Karpas-422 (cell line): ENCODE data around the gene SMIM38. TPM values are rescaled to one million over a fixed set of nuclear protein-coding genes. Genes with fewer than 3 reads are reported as not detected.

ENCODE experiments used
- DNase-seq: peaks from one replicate; pipeline ENCODE4 v3.0.0-alpha.2; 2015
- H2AFZ ChIP-seq: fragments of 200-600 bp; sonication (generic); 2 replicates; pipeline ENCODE4 v1.6.1; 2014; ENCODE audit warnings: antibody characterized with exemption, low read length, mixed read lengths
- H3K27ac ChIP-seq: fragments of 200-600 bp; sonication (generic); 2 replicates; pipeline ENCODE4 v1.5.1; 2014; ENCODE audit warnings: mild to moderate bottlenecking, low read length, moderate library complexity
- H3K27me3 ChIP-seq: fragments of 200-600 bp; sonication (generic); 2 replicates; pipeline ENCODE4 v1.6.1; 2014; ENCODE audit warnings: low read length, mixed read lengths
- H3K36me3 ChIP-seq: fragments of 200-600 bp; sonication (generic); 2 replicates; pipeline ENCODE4 v1.6.1; 2014; ENCODE audit warnings: low read length, mixed read lengths; ENCODE audit not compliant: insufficient read depth
- H3K4me1 ChIP-seq: fragments of 200-600 bp; sonication (generic); 2 replicates; pipeline ENCODE4 v1.6.1; 2014; ENCODE audit warnings: mild to moderate bottlenecking, low read length, mixed read lengths
- H3K4me2 ChIP-seq: fragments of 200-600 bp; sonication (generic); 2 replicates; pipeline ENCODE4 v1.6.1; 2014; ENCODE audit warnings: low read length, low read depth, mild to moderate bottlenecking; ENCODE audit not compliant: poor library complexity, severe bottlenecking
- H3K4me3 ChIP-seq: fragments of 200-600 bp; sonication (generic); 2 replicates; pipeline ENCODE4 v1.5.1; 2014; ENCODE audit warnings: mild to moderate bottlenecking, antibody characterized with exemption, low read length, mixed read lengths
- H3K79me2 ChIP-seq: fragments of 200-600 bp; sonication (generic); 2 replicates; pipeline ENCODE4 v1.6.1; 2014; ENCODE audit warnings: mild to moderate bottlenecking, low read length, mixed read lengths
- H3K9ac ChIP-seq: fragments of 200-600 bp; sonication (generic); 2 replicates; pipeline ENCODE4 v1.6.0; 2014; ENCODE audit warnings: low read length
- H3K9me2 ChIP-seq: fragments of 200-600 bp; sonication (generic), shearing (Covaris generic); replicated peaks from 2 replicates; pipeline ENCODE4 v1.6.0; 2014; ENCODE audit warnings: mild to moderate bottlenecking, low read length, moderate library complexity; ENCODE audit not compliant: insufficient read depth
- H3K9me3 ChIP-seq: fragments of 300-700, 200-600 bp; sonication (generic); 2 replicates; pipeline ENCODE4 v1.6.1; 2014; ENCODE audit warnings: low read length, mixed read lengths
- H4K20me1 ChIP-seq: fragments of 200-600 bp; sonication (generic); 2 replicates; pipeline ENCODE4 v1.6.1; 2014; ENCODE audit warnings: mild to moderate bottlenecking, antibody characterized with exemption, low read length, low read depth; ENCODE audit not compliant: insufficient read depth
- total RNA-seq: library from RNA; depleted of rRNA; stranded (reverse); fragments of >200 nt; shearing (Covaris generic); gene quantifications from 2 replicates; pipeline ENCODE4 v1.2.3, GENCODE V29; 2014; ENCODE audit warnings: low replicate concordance

The SMIM38 gene
- total RNA-seq, 1 experiment from 2014 or later, result not detected

GRCh38 chr11:69119190-69119589, 36.5 kb upstream of the SMIM38 start:
- Histone ChIP-seq H3K27ac (no peak overlapping the region), H2AFZ (no peak overlapping the region), H3K79me2 (no peaks in the 10 kb centered on the region), H3K9me3 (no peaks in the 10 kb centered on the region), H3K4me1 (no peaks in the 10 kb centered on the region), H3K9ac (no peak overlapping the region), H3K9me2 (no peaks in the 10 kb centered on the region), H4K20me1 (no peaks in the 10 kb centered on the region), H3K4me2 (no peak overlapping the region), H3K27me3 (no peaks in the 10 kb centered on the region), H3K36me3 (no peaks in the 10 kb centered on the region), H3K4me3 (no peak overlapping the region)
- no peak for DNase-seq

DNA sequence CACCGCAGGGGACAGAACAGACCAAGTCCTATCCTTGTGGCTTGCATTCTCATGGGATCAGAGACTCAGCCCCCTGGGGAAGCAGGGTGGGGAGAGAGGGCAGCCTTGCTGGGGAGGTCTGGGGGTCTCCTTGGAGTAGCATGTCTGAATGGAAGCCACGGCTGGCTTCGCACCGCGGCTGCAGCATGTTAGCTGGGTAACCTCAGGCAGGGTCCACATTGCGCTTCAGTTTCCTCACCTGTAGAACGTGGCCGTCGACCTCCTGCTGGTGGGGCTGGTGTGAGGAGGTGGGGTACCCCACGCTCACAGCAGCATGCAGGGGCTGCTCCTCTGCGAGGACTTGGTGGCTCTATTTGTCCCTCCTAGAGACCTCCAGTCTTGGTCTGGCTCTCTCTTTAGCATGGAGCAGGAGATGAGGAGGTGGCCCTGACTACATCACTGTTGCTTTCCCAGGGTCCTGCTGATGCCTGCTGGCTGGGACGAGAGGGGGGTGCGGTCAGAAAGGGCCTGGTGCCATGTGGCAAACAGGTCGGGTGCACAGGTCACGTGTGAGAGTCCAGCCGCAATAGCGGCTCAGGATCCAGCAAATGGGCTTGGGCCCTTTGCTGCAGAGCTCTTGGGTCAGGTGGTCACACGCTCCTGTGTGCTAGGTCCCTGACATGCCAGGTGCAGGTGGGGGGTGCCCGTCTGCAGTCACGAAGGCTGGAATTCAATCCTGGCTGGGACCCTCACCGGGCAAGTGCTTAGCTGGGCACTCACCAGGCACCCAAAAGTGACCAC, 35.4 kb upstream of the SMIM38 start:
- DNase-seq, result no peak
- Histone ChIP-seq H3K4me2 (no peak overlapping the region), H4K20me1 (no peaks in the 10 kb centered on the region), H3K9ac (no peak overlapping the region), H3K27me3 (no peaks in the 10 kb centered on the region), H3K36me3 (no peaks in the 10 kb centered on the region), H3K4me1 (no peaks in the 10 kb centered on the region), H3K79me2 (no peaks in the 10 kb centered on the region), H3K27ac (no peak overlapping the region), H2AFZ (no peak overlapping the region), H3K9me2 (no peaks in the 10 kb centered on the region), H3K9me3 (no peaks in the 10 kb centered on the region), H3K4me3 (no peak overlapping the region)

DNA sequence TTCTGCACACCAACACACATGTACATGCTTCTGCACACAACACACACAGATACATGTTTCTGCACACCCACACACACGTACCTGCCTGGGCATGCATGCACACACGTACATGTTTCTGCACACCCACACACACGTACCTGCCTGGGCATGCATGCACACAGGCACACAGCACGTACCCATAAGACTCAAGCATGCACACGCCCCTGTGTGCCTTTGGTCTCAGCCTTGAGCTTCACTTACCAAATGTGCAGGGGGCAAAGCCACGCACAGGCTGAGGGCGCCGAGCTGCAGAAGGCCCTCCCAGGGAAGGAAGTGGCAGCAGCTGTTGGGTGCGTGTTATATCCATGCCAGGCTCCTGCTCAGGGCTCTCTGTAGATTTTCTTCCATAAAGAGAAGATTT, 34.7 kb upstream of the SMIM38 start:
- H2AFZ ChIP-seq, result no peak overlapping the region

DNA sequence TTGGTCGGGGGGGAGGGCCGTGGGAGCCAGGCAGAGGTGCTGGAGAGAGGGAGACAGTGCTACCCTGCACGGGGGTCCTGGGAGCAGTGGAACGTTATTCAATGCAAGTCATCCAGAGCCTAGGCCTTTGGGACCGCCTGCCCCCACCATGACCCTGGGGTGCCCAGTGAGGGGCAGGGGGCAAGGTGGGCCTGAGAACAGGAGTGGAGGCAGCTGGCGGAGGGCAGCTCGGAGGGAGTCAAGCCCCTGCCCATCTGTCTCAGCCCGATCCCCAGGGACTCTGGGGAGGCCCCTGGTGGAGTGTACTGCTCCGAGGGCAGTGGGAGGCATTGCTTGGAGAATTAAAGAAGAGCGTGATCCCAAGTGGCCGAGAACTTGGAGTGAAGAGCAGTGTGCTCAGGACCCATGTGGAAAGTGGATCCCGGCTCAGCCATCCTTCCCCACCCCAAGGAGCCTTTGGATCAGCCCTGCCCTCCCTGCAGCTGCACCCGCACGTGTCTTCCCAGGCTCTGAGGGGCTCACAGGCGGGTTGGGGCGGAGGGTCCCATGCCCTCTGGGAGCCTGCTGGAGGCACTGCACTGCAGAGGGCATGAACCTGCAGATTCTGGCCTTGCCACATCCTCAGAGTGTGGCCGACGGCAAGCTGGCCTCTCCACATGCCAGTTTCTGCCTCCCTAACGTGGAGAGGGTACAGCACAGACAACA, 34.0 kb upstream of the SMIM38 start:
- no peak overlapping the region for H3K27ac ChIP-seq
- H3K4me1 ChIP-seq, result no peaks in the 10 kb centered on the region
- no peaks in the 10 kb centered on the region for H4K20me1 ChIP-seq
- H2AFZ ChIP-seq, result no peak overlapping the region
- DNase-seq, result no peak
- no peak overlapping the region for H3K4me3 ChIP-seq
- H3K27me3 ChIP-seq, result no peaks in the 10 kb centered on the region
- no peaks in the 10 kb centered on the region for H3K9me2 ChIP-seq
- no peaks in the 10 kb centered on the region for H3K9me3 ChIP-seq
- no peaks in the 10 kb centered on the region for H3K36me3 ChIP-seq
- no peak overlapping the region for H3K4me2 ChIP-seq
- no peak overlapping the region for H3K9ac ChIP-seq
- H3K79me2 ChIP-seq, result no peaks in the 10 kb centered on the region

More for the DNA sequence above, 34.7 kb upstream of the SMIM38 start:
- H3K36me3 ChIP-seq, result no peaks in the 10 kb centered on the region
- no peaks in the 10 kb centered on the region for H3K79me2 ChIP-seq
- no peak overlapping the region for H3K4me3 ChIP-seq
- no peaks in the 10 kb centered on the region for H3K9me2 ChIP-seq
- no peak for DNase-seq
- H3K4me2 ChIP-seq, result no peak overlapping the region
- no peaks in the 10 kb centered on the region for H3K9me3 ChIP-seq
- H3K27ac ChIP-seq, result no peak overlapping the region
- H4K20me1 ChIP-seq, result no peaks in the 10 kb centered on the region
- no peak overlapping the region for H3K9ac ChIP-seq
- no peaks in the 10 kb centered on the region for H3K27me3 ChIP-seq
- no peaks in the 10 kb centered on the region for H3K4me1 ChIP-seq

GRCh38 chr11:69122326-69122629, 33.5 kb upstream of the SMIM38 start:
- Histone ChIP-seq H3K4me1 (no peaks in the 10 kb centered on the region), H3K79me2 (no peaks in the 10 kb centered on the region), H3K9ac (no peak overlapping the region), H3K4me3 (no peak overlapping the region), H3K9me3 (no peaks in the 10 kb centered on the region), H2AFZ (no peak overlapping the region), H3K27ac (no peak overlapping the region), H4K20me1 (no peaks in the 10 kb centered on the region), H3K36me3 (no peaks in the 10 kb centered on the region), H3K9me2 (no peaks in the 10 kb centered on the region), H3K4me2 (no peak overlapping the region), H3K27me3 (no peaks in the 10 kb centered on the region)
- no peak for DNase-seq

DNA sequence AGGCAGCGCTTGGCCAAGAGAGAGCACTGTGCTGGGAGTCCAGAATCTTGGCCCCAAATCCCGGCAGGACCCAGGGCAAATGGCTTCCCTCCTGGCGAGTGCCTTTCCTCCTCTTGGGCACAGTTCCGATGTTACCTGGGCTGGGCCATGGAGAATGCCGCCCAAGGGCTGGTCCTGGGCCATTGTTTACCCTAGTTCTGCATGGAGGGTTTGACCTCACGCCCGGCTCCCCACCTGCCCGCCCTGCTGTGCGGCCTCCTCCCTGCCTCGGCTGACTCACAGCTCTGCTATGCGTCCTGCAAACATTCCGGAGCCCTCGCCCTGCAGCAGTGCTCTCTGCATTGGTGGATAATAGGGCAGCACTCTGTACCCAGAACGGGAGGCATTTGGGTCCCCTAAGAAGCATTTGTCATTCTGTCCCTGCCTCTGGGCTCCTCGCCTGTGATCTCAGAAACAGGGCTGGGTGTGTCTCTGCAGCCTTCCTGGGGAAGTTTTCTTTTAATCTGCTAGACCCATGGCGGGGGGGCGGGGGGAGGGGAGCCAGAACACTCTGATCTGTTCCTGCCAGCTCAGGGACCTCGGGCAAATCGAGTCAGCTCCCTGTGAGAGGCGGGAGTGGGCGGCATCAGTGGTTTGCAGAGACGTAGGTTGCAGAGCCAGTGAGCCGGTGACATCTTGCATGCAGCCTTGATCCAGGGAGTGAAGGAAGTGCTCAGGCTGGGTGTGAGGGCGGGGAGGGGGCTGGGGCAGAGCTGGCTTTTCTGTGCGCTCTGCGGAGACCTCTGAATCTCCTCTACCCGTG, 32.9 kb upstream of the SMIM38 start:
- H2AFZ ChIP-seq, result no peak overlapping the region
- no peaks in the 10 kb centered on the region for H3K79me2 ChIP-seq
- H3K4me1 ChIP-seq, result no peaks in the 10 kb centered on the region
- no peaks in the 10 kb centered on the region for H3K27me3 ChIP-seq
- H3K9me2 ChIP-seq, result no peaks in the 10 kb centered on the region
- H3K27ac ChIP-seq, result no peak overlapping the region
- H3K36me3 ChIP-seq, result no peaks in the 10 kb centered on the region
- DNase-seq, result no peak
- no peak overlapping the region for H3K4me2 ChIP-seq
- no peaks in the 10 kb centered on the region for H4K20me1 ChIP-seq
- no peak overlapping the region for H3K9ac ChIP-seq
- no peak overlapping the region for H3K4me3 ChIP-seq
- H3K9me3 ChIP-seq, result no peaks in the 10 kb centered on the region

DNA sequence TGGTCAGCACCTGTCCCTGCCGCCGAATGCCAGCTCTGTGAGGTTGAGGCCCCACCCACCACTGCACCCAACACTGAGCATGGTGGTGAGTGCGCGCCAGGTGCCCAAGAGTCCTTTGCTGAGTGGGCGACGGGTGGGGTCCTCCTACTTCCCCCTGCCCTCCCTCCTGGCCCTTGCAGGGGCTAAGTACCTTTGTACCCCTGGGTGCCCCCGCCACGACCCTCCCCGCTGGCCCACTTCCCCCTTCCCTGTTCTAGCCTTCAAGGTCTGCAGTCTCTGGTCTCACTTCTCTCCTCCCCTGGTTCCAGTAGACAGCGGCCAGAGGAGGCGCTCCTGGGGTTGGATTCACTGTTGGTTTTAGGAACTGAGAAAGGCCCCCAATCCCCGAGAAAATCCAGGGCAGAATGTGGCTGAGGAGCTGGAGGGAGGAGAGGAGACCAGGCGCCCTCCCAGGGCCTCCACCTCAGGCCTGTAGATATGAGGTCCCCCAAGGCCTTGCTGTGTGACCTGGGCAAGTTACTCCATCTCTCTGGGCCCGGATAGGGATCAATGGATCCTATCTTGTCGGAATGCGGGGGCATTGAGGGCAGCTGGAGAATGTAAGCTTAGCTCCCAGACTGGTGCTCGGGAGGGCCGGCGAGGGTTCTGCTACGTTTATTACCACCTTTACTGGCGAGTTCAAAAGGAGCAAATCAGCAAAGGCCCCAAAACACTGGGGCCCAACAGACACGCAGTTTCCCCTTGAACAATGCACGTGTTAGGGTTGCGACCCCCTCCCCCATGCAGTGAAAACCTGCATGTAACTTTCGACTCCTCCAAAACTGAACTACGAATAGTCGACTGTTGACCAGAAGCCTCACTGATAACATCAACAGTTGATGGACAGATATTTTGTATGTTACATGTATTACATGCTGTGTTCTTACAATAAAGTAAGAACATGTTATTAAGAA, 31.9 kb upstream of the SMIM38 start:
- no peak overlapping the region for H3K27ac ChIP-seq
- H3K4me2 ChIP-seq, result no peak overlapping the region
- no peak overlapping the region for H2AFZ ChIP-seq
- no peaks in the 10 kb centered on the region for H3K9me2 ChIP-seq
- H3K9me3 ChIP-seq, result no peaks in the 10 kb centered on the region
- H3K79me2 ChIP-seq, result no peaks in the 10 kb centered on the region
- H4K20me1 ChIP-seq, result no peaks in the 10 kb centered on the region
- no peak overlapping the region for H3K9ac ChIP-seq
- H3K27me3 ChIP-seq, result no peaks in the 10 kb centered on the region
- no peak for DNase-seq
- no peak overlapping the region for H3K4me3 ChIP-seq
- no peaks in the 10 kb centered on the region for H3K36me3 ChIP-seq
- H3K4me1 ChIP-seq, result no peaks in the 10 kb centered on the region
